Heart right ventricle (tissue), 16 donors: Measurements from ENCODE around the gene GSTM3. TPM values are rescaled to one million over a fixed set of nuclear protein-coding genes. Genes with fewer than 3 reads are reported as not detected.
"Not testable (repeated sequence)": the region's sequence is repeated elsewhere in the genome, so short reads cannot be mapped to it uniquely, and the experiment has no call there.

Experiments used
- ATAC-seq, 8 donors: fragments of 200-7000 bp; cut with Tn5 transposase; one replicate each; pipeline ENCODE4 v1.9.1; 2020; ENCODE audit warnings: mild to moderate bottlenecking in 8 of 8, moderate library complexity in 8 of 8, moderate number of reproducible peaks in 1 of 8
- DNase-seq, 2 donors: peaks; one replicate each; pipeline ENCODE4 v3.0.0-alpha.2; 2020
- H3K27ac ChIP-seq, 10 donors: fragments of 200-600 bp; sonication (generic) in 2 of 10; one replicate each; pipeline versions ENCODE4 v1.5.0 to v1.8.0; 2020 to 2022; ENCODE audit warnings: mild to moderate bottlenecking in 3 of 10
- H3K27me3 ChIP-seq, 7 donors: fragments of 200-600 bp; one replicate each; pipeline ENCODE4 v1.8.0; 2021 to 2022; ENCODE audit warnings: mild to moderate bottlenecking in 2 of 7
- H3K36me3 ChIP-seq, 9 donors: fragments of 200-600 bp; sonication (generic) in 1 of 9; one replicate each; pipeline versions ENCODE4 v1.5.0 to v1.8.0; 2020 to 2022; ENCODE audit warnings: mild to moderate bottlenecking in 2 of 9
- H3K4me1 ChIP-seq, 9 donors: fragments of 200-600 bp; sonication (generic) in 1 of 9; one replicate each; pipeline versions ENCODE4 v1.5.0 to v1.8.0; 2020 to 2022; ENCODE audit warnings: mild to moderate bottlenecking in 4 of 9
- H3K4me3 ChIP-seq, 10 donors: fragments of 200-600 bp; sonication (generic) in 2 of 10; one replicate each; pipeline versions ENCODE4 v1.5.0 to v1.8.0; 2020 to 2022; ENCODE audit warnings: mild to moderate bottlenecking in 7 of 10, moderate library complexity in 2 of 10
- H3K9me3 ChIP-seq, 11 donors: fragments of 200-600 bp in 10 of 11; sonication (generic) in 2 of 11; one replicate each; pipeline versions ENCODE4 v1.5.0 to v1.8.0; 2013 to 2022; ENCODE audit warnings: mild to moderate bottlenecking in 2 of 11, control low read depth in 1 of 11, moderate library complexity in 1 of 11
- WGBS, 2 donors: extraction: QIAGEN DNeasy Blood & Tissue Kit; methylation state at CpG; one replicate each; pipeline ENCODE4 v1.1.7; 2013; ENCODE audit warnings: inconsistent platforms in 1 of 2; 5-methylcytosine and 5-hydroxymethylcytosine counted together
- intact Hi-C, 10 donors: fragments of 100-400 bp; cut with DNase I; formaldehyde crosslinking; loops; one replicate each; pipeline versions ENCODE4 v1.11.1 to v1.14.2; 2022
- polyA plus RNA-seq, 2 donors: library from polyadenylated mRNA; stranded (reverse); fragments of 200-250 nt; gene quantifications; one replicate each; pipeline ENCODE4 v1.2.3, GENCODE V29; 2013
- total RNA-seq, 10 donors: library from RNA; stranded (reverse); fragmentation: NEBNext Ultra II Directional in 3 of 10; extraction: Animal tissue kit (Norgen Biotek cat#: 25700) in 3 of 10; gene quantifications; one replicate each; pipeline versions ENCODE4 v1.2.1 to v1.2.4, GENCODE V29; 2021 to 2023
- TF ChIP-seq, protein P1 (sequence below), 9 donors: fragments of 200-600 bp; sonication (generic) in 2 of 9; IDR thresholded peaks; one replicate each; pipeline versions ENCODE4 v1.5.0 to v1.8.0; 2021 to 2022; ENCODE audit warnings: antibody characterized with exemption in 9 of 9, mild to moderate bottlenecking in 5 of 9, moderate library complexity in 1 of 9
- donor health status: Arrhythmogenic right ventricular cardiomyopathy.
- donor health status: ischemic (EF 13 %, LVEDD 7.1; RV severe dilation, severe dysfunction).
- donor health status: healthy with polysubstance abuse.
- donor health status: DM: no; HTN: yes; CAD: no.
- donor health status: DM: no; HTN: no; CAD: no.
- donor health status: ischemic (EF 25% LVEDD 6.9; RV normal size, moderate dysfunction).
- donor health status: ischemic (EF 25% LVEDD 5.7; RV mildly dilated, moderate dysfunction).
- donor health status: healthy.
- donor health status: DM: yes; HTN: yes; CAD: no.
- donor health status: Ischemic cardiomyopathy.
- donor health status: ischemic (EF 35%, LVEDD 5.7; RV mildly dilated, moderate dysfunction).
- donor health status: nonischemic (EF 11% LVEDD 7.7; RV severe dilation, severe dysfunction).
- donor health status: DM: yes; HTN: yes; CAD: no.
- donor health status: PGD.
- donor health status: ischemic (EF 29% LVEDD 5.4; RV normal size, mild dysfunction).
- donor health status: nonischemic (EF 23%, LVEDD 6.1; RV moderate dilation, normal function).

The GSTM3 gene
- total and polyA plus RNA-seq, 12 donors: 49.0 to 289 (median 99.3) TPM

DNA sequence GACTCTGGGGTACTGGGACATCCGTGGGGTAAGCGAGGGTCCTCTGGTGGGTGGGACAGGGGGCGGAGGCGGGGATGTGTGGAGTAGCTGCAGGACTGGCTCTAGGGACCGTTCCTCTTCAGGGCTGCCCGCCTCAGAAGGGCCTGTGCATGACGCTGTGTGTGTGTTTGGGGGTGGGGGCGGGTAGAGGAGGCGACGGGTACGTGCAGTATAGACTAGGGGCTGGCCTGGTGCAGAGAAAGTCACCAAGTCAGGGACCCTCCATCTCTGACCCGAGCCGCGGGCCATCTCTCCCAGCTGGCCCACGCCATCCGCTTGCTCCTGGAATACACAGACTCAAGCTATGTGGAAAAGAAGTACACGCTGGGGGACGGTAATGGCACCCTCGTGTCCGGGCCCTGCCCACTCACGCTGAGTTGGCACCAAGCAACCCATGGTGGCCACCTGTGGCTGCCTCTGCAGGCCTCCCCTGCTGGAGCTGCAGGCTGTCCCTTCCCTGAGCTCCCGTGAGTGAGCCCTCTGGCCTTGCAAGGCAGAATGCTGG lies 28.4 kb downstream of the GSTM3 start:
- intact Hi-C loops: no loop called here
- Histone ChIP-seq H3K36me3 (peaks cover 0 to 4% (median 0%) of the 10 kb centered on the region in 9 donors), H3K4me1 (peaks cover 0 to 8% (median 0%) of the 10 kb centered on the region in 9 donors), H3K9me3 (peaks cover 0 to 21% (median 4%) of the 10 kb centered on the region in 11 donors), H3K27me3 (peaks cover 0 to 5% (median 0%) of the 10 kb centered on the region in 7 donors), H3K27ac (peak overlapping the region in 1 of 10 donors; percentile 9), H3K4me3 (peak overlapping the region in 9 of 10 donors; percentile 33 to 57 (median 49))
- DNase-seq (no peak), ATAC-seq (peak in 5 of 8 donors; percentile 14 to 59 (median 38))
- 58 to 66% methylated on average over 22 of the region's 22 CpGs for WGBS, 2 donors
- TF ChIP-seq, protein P1, sequence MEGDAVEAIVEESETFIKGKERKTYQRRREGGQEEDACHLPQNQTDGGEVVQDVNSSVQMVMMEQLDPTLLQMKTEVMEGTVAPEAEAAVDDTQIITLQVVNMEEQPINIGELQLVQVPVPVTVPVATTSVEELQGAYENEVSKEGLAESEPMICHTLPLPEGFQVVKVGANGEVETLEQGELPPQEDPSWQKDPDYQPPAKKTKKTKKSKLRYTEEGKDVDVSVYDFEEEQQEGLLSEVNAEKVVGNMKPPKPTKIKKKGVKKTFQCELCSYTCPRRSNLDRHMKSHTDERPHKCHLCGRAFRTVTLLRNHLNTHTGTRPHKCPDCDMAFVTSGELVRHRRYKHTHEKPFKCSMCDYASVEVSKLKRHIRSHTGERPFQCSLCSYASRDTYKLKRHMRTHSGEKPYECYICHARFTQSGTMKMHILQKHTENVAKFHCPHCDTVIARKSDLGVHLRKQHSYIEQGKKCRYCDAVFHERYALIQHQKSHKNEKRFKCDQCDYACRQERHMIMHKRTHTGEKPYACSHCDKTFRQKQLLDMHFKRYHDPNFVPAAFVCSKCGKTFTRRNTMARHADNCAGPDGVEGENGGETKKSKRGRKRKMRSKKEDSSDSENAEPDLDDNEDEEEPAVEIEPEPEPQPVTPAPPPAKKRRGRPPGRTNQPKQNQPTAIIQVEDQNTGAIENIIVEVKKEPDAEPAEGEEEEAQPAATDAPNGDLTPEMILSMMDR (IDR thresholded peaks at IDR 0.05): no peak

DNA sequence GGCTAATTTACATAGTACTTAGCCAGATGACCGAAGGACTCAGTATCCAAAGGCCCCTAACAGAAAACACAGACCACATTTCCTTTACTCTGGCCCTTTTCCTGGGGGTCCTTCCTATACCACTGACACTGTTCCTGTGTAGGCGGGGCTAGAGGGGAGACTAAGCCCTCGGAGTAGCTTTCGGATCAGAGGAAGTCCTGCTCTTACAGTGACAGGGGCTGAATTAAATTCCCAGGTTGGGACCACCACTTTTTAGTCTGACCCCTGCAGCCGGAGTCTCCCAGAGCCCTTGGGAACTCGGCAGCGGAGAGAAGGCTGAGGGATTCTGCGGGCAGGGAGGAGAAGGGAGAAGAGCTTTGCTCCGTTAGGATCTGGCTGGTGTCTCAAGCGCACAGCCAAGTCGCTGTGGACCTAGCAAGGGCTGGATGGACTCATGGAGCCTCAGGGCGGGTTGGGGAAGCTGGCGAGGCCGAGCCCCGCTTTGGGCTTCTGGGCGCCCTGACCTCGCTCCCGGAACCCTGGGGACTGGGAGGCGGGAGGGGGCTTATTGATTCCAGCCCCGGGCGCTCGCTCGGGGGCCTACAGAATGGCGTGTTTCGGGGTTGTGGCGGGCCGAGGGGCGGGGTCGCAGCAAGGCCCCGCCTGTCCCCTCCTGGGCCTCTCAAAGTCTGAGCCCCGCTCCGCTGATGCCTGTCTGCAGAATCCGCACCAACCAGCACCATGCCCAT lies 29.1 kb downstream of the GSTM3 start, which contains the start of gene GSTM5:
Gene GSTM5, plus strand, starts transcription at position 659 of the 728 bp plus-strand sequence. Its CDS starts 62 bp downstream, at position 721.
- Histone ChIP-seq H3K27ac (peak within 1 kb of the TSS in 5 of 10 donors; percentile 56 to 84 (median 71)), H3K4me3 (peak within 1 kb of the TSS in 9 of 10 donors; percentile 33 to 57 (median 49)), H3K9me3 (peaks cover 0 to 21% (median 4%) of the 10 kb centered on the region in 11 donors)
- peak; percentile 56 to 87 (median 72) for ATAC-seq
- WGBS, 2 donors: 15 to 25% methylated on average over 33 of the region's 33 CpGs
- DNase-seq: peak in 1 of 2 donors; percentile 14
- H3K4me1 ChIP-seq, H3K27me3 ChIP-seq, intact Hi-C loops, H3K36me3 ChIP-seq: not testable (repeated sequence)

DNA sequence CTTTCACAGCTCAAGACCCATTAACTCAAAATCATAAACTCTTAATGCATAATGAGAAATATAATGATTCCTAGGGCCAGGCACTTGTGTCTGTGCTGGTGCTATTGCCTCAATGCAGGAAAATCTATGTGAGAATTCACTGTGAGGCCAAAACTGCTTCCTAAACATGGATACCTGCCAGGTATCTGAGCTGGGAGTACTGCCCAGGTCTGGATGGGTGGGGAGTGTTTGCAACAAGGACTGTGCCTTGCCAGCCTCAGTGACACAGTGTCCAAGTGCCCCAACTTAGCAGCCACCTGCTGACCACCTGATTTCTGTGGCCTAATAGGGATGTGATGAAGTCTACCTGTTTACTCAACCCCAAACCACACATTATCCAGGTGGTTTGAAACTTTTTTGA lies 31.0 kb downstream of the GSTM3 start:
- ATAC-seq: peak in 1 of 8 donors; percentile 59
- not testable (repeated sequence) for H3K4me1 ChIP-seq

DNA sequence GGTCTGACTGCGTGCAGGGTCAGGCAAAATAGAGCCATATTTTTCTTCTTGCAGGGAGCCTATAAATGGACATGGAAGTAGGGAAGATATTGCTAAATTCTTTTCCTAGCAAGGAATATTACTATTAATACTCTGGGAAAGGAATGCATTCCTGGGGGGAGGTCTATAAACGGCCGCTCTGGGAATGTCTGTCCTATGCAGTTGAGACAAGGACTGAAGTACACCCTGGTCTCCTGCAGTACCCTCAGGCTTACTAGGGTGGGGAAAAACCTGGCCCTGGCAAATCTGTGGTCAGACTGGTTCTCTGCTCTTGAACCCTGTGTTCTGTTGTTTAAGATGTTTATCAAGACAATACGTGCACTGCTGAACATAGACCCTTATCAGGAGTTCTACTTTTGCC lies 31.9 kb downstream of the GSTM3 start:
- H3K27me3 ChIP-seq, H3K27ac ChIP-seq, H3K36me3 ChIP-seq, H3K4me1 ChIP-seq, DNase-seq, H3K4me3 ChIP-seq, ATAC-seq, intact Hi-C loops: not testable (repeated sequence)
- peaks cover 0 to 21% (median 4%) of the 10 kb centered on the region in 11 donors for H3K9me3 ChIP-seq
- WGBS, 2 donors: 72 to 74% methylated on average over 4 of the region's 4 CpGs

More for the DNA sequence above, 31.0 kb downstream of the GSTM3 start:
- H3K36me3 ChIP-seq, DNase-seq, H3K27ac ChIP-seq, H3K27me3 ChIP-seq, intact Hi-C loops, H3K4me3 ChIP-seq: not testable (repeated sequence)
- H3K9me3 ChIP-seq: peaks cover 0 to 21% (median 4%) of the 10 kb centered on the region in 11 donors

DNA sequence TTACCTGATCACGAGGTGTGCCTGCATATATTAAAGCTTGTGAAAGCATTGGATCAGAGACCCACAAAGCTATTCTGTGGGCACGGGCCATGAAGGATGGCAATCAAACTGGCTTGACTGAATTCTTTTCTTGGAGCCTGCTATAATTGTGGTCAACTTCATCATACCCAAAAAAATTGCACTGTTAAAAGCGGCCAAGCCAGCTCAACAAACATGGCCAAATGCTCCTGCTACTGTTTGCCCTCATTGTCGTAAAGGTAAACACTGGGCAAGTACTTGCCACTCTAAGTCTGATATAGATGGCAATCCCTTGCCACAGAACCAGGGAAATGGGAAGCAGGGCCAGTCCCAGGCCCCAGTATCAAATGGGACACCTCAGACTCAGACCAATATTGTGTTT lies 35.4 kb downstream of the GSTM3 start:
- Histone ChIP-seq H3K4me3 (no peak overlapping the region), H3K9me3 (peaks cover 0 to 35% (median 4%) of the 10 kb centered on the region in 11 donors), H3K27ac (no peak overlapping the region), H3K4me1 (no peaks in the 10 kb centered on the region), H3K27me3 (no peaks in the 10 kb centered on the region), H3K36me3 (peaks cover 0 to 4% (median 0%) of the 10 kb centered on the region in 9 donors)
- no peak for DNase-seq
- TF ChIP-seq, protein P1 (IDR thresholded peaks at IDR 0.05): no peak
- ATAC-seq: no peak
- intact Hi-C loops: no loop called here
- WGBS, 2 donors: 90% methylated on average over 4 of the region's 4 CpGs
